Neural cell (in vitro differentiated cells): ENCODE results near the gene ATG2A. TPM values are rescaled to one million over a fixed set of nuclear protein-coding genes. Genes with fewer than 3 reads are reported as not detected.

Experiments
- H2AFZ ChIP-seq: fragments of 200-600, 300-800 bp; sonication (generic), shearing (Covaris generic); 2 replicates; pipeline ENCODE4 v1.6.0; 2014; ENCODE audit warnings: low read depth, mild to moderate bottlenecking, antibody characterized with exemption, low read length, moderate library complexity
- H3F3A ChIP-seq: fragments of 200-600 bp; shearing (Covaris generic); 2 replicates; pipeline ENCODE4 v1.6.1; 2016; ENCODE audit warnings: mild to moderate bottlenecking, moderate library complexity, mixed read lengths, antibody characterized with exemption, low read length; ENCODE audit not compliant: insufficient read depth, poor library complexity, severe bottlenecking
- H3K27ac ChIP-seq: fragments of 200-600, 300-800 bp; sonication (generic), shearing (Covaris generic); 2 replicates; pipeline ENCODE4 v1.5.1; 2014; ENCODE audit warnings: mild to moderate bottlenecking, low read length, moderate library complexity
- H3K27me3 ChIP-seq: fragments of 300-800, 200-600 bp; sonication (generic), shearing (Covaris generic); 2 replicates; pipeline ENCODE4 v1.6.0; 2014; ENCODE audit warnings: mild to moderate bottlenecking, low read depth, low read length, moderate library complexity; ENCODE audit not compliant: insufficient read depth
- H3K36me3 ChIP-seq: fragments of 300-800, 200-600 bp; sonication (generic), shearing (Covaris generic); 2 replicates; pipeline ENCODE4 v1.5.1; 2014; ENCODE audit warnings: mild to moderate bottlenecking, antibody characterized with exemption, low read length, moderate library complexity; ENCODE audit not compliant: insufficient read depth
- H3K4me2 ChIP-seq: fragments of 300-800, 200-600 bp; sonication (generic), shearing (Covaris generic); 2 replicates; pipeline ENCODE4 v1.6.0; 2014; ENCODE audit warnings: mild to moderate bottlenecking, low read length
- H3K4me3 ChIP-seq: fragments of 300-800, 200-600 bp; sonication (generic), shearing (Covaris generic); 2 replicates; pipeline ENCODE4 v1.5.1; 2014; ENCODE audit warnings: mild to moderate bottlenecking, low read length, moderate library complexity
- H3K79me2 ChIP-seq: fragments of 200-600 bp; shearing (Covaris generic); replicated peaks from 2 replicates; pipeline ENCODE4 v1.6.0; 2014; ENCODE audit warnings: mild to moderate bottlenecking, low read length, moderate library complexity; ENCODE audit not compliant: insufficient read depth
- H3K9ac ChIP-seq: fragments of 300-800, 200-600 bp; sonication (generic), shearing (Covaris generic); 2 replicates; pipeline ENCODE4 v1.6.1; 2016; ENCODE audit warnings: mild to moderate bottlenecking, low read length, mixed read lengths
- H3K9me2 ChIP-seq: fragments of 200-600 bp; shearing (Covaris generic); 2 replicates; pipeline ENCODE4 v1.6.1; 2016; ENCODE audit warnings: mild to moderate bottlenecking, low read length, mixed read lengths; ENCODE audit not compliant: insufficient read depth
- H3K9me3 ChIP-seq: fragments of 200-600, 300-800 bp; sonication (generic), shearing (Covaris generic); 2 replicates; pipeline ENCODE4 v1.6.1; 2016; ENCODE audit warnings: mild to moderate bottlenecking, mixed run types, low read length, moderate library complexity, mixed read lengths
- H4K20me1 ChIP-seq: fragments of 200-600 bp; shearing (Covaris generic); 2 replicates; pipeline ENCODE4 v1.6.1; 2016; ENCODE audit warnings: mild to moderate bottlenecking, mixed run types; ENCODE audit not compliant: insufficient read depth
- CTCF ChIP-seq: fragments of 450-650 bp; IDR thresholded peaks from 2 replicates; pipeline ENCODE4 v1.5.1; 2014; ENCODE audit warnings: antibody characterized with exemption, mild to moderate bottlenecking, moderate library complexity; ENCODE audit not compliant: poor library complexity, severe bottlenecking
- EP300 ChIP-seq: fragments of 450-650 bp; conservative IDR thresholded peaks from 2 replicates; pipeline ENCODE4 v1.6.1; 2014; ENCODE audit warnings: antibody characterized with exemption, mild to moderate bottlenecking, moderate library complexity; ENCODE audit not compliant: poor library complexity, severe bottlenecking
- EZH2 ChIP-seq: fragments of 200-600, 300-800 bp; shearing (Covaris generic), sonication (generic); IDR thresholded peaks from 2 replicates; pipeline ENCODE4 v1.6.1; 2014; ENCODE audit warnings: antibody characterized with exemption, low read length, borderline replicate concordance, mild to moderate bottlenecking; ENCODE audit not compliant: insufficient read depth, poor library complexity, severe bottlenecking
- MXI1 ChIP-seq: fragments of 450-650 bp; conservative IDR thresholded peaks from 2 replicates; pipeline ENCODE4 v1.6.1; 2014; ENCODE audit warnings: antibody characterized with exemption, mild to moderate bottlenecking; ENCODE audit not compliant: poor library complexity, severe bottlenecking
- POLR2AphosphoS5 ChIP-seq: IDR thresholded peaks from 2 replicates; pipeline ENCODE4 v1.6.1; 2012
- RAD21 ChIP-seq: fragments of 450-650 bp; conservative IDR thresholded peaks from 2 replicates; pipeline ENCODE4 v1.6.1; 2014; ENCODE audit warnings: antibody characterized with exemption, mild to moderate bottlenecking, moderate library complexity
- REST ChIP-seq: IDR thresholded peaks from 2 replicates; pipeline ENCODE4 v1.6.1; 2012; ENCODE audit warnings: borderline replicate concordance
- SMC3 ChIP-seq: fragments of 450-650 bp; conservative IDR thresholded peaks from 2 replicates; pipeline ENCODE4 v1.6.1; 2014; ENCODE audit warnings: antibody characterized with exemption, mild to moderate bottlenecking, moderate library complexity; ENCODE audit not compliant: poor library complexity
- TAF1 ChIP-seq: IDR thresholded peaks from 2 replicates; pipeline ENCODE4 v1.6.1; 2012; ENCODE audit warnings: low read depth
- polyA plus RNA-seq: library from polyadenylated mRNA; depleted of rRNA; stranded (reverse); fragments of >200 nt; gene quantifications from 2 replicates; pipeline ENCODE4 v1.2.3, GENCODE V29; 2014

ATG2A gene
- polyA plus RNA-seq, 1 donor from 2014 or later, result 7.5 TPM

- Histone ChIP-seq H3K4me3 (no peak overlapping the region), H3K36me3 (no peaks in the 10 kb centered on the region), H3K27me3 (no peaks in the 10 kb centered on the region), H3K4me2 (no peak overlapping the region), H3F3A (no peaks in the 10 kb centered on the region), H3K9me3 (no peaks in the 10 kb centered on the region), H4K20me1 (no peaks in the 10 kb centered on the region), H3K79me2 (no peaks in the 10 kb centered on the region), H3K9me2 (no peaks in the 10 kb centered on the region), H3K9ac (no peak overlapping the region), H3K27ac (no peak overlapping the region), H2AFZ (no peak overlapping the region)
- TF ChIP-seq MXI1, result no peak
- TF ChIP-seq REST, result no peak
- no peak for TF ChIP-seq CTCF
- no peak for TF ChIP-seq EZH2
- no peak for TF ChIP-seq TAF1
These were observed 65.1 kb downstream of the ATG2A start for GRCh38 chr11:64851831-64852351.

DNA sequence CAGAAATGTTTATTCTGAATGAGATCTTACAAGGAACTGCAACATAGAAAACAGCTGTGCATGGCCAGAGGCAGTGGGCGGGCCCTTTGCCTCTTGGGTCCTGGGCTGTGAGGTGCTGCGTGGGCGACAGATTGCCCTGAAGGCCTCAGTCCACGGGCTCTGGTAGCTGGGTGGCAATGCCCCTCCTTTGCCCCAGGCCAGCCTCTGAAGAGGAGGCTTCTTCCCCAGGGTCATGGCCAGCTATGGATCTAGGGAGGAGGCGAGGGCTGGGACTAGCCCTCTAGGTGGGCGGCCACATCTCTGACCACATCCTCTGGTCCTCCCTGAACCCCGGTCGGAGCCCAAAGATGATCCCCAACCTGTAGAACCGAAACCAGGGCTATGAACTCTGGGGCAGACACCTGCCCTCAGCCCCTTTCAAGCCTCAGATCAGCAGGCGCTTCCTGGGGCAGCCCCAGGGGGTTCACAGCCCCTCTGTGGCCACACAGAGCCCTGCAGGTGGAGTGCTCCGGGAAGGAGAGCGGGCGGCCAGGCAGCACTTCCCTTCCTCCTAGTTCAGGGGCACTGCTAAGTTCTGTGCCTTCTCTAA lies 65.9 kb downstream of the ATG2A start:
- TF ChIP-seq TAF1 (no peak), POLR2AphosphoS5 (no peak), REST (no peak), EZH2 (no peak), EP300 (no peak), CTCF (no peak), SMC3 (no peak), MXI1 (no peak), RAD21 (no peak)
- H3K36me3 ChIP-seq, result no peaks in the 10 kb centered on the region
- no peaks in the 10 kb centered on the region for H3K9me2 ChIP-seq
- H2AFZ ChIP-seq, result no peak overlapping the region
- no peaks in the 10 kb centered on the region for H3K79me2 ChIP-seq
- no peaks in the 10 kb centered on the region for H3K9me3 ChIP-seq
- H4K20me1 ChIP-seq, result no peaks in the 10 kb centered on the region
- no peak overlapping the region for H3K4me2 ChIP-seq
- H3K27ac ChIP-seq, result no peak overlapping the region
- H3K9ac ChIP-seq, result no peak overlapping the region
- H3F3A ChIP-seq, result no peaks in the 10 kb centered on the region
- no peaks in the 10 kb centered on the region for H3K27me3 ChIP-seq
- no peak overlapping the region for H3K4me3 ChIP-seq
